GM23338 (cell line): Measurements from ENCODE around the gene WSCD1. TPM values are rescaled to one million over a fixed set of nuclear protein-coding genes. Genes with fewer than 3 reads are reported as not detected.
A peak's percentile ranks its signal among the peaks of the same experiment; 100 is the strongest.

Source experiments
- ATAC-seq: fragments of 200-7000 bp; cut with Tn5 transposase; 3 replicates; pipeline ENCODE4 v1.9.1; 2020
- DNase-seq: peaks from one replicate; pipeline ENCODE4 v3.0.0-alpha.2; 2015; ENCODE audit warnings: low spot score
- H2AFZ ChIP-seq: fragments of 200-600 bp; sonication (generic); 2 replicates; pipeline ENCODE4 v1.8.0; 2016; ENCODE audit warnings: antibody characterized with exemption, mild to moderate bottlenecking, moderate library complexity
- H3F3A ChIP-seq: fragments of 200-600 bp; sonication (generic); replicated peaks from 2 replicates; pipeline ENCODE4 v1.8.0; 2017; ENCODE audit warnings: antibody characterized with exemption, mixed run types, low read depth
- H3K27ac ChIP-seq: fragments of 200-600 bp; sonication (generic); 2 replicates; pipeline ENCODE4 v1.6.1; 2016; ENCODE audit warnings: low read depth
- H3K27me3 ChIP-seq: fragments of 200-600 bp; sonication (generic); 2 replicates; pipeline ENCODE4 v1.8.0; 2016; ENCODE audit warnings: mild to moderate bottlenecking, mixed run types, moderate library complexity; ENCODE audit not compliant: insufficient read depth
- H3K36me3 ChIP-seq: fragments of 200-600 bp; sonication (generic); 2 replicates; pipeline ENCODE4 v1.8.0; 2016; ENCODE audit warnings: mild to moderate bottlenecking; ENCODE audit not compliant: insufficient read depth
- H3K4me1 ChIP-seq: fragments of 200-600 bp; sonication (generic); 2 replicates; pipeline ENCODE4 v1.8.0; 2016; ENCODE audit warnings: mild to moderate bottlenecking, moderate library complexity; ENCODE audit not compliant: insufficient read depth
- H3K4me2 ChIP-seq: fragments of 200-600 bp; sonication (generic); 2 replicates; pipeline ENCODE4 v1.7.1; 2017; ENCODE audit warnings: mixed run types
- H3K4me3 ChIP-seq: fragments of 200-600 bp; sonication (generic); 2 replicates; pipeline ENCODE4 v1.6.1; 2016; ENCODE audit warnings: mixed run types
- H3K79me2 ChIP-seq: fragments of 200-600 bp; sonication (generic); replicated peaks from 2 replicates; pipeline ENCODE4 v1.8.0; 2017; ENCODE audit warnings: mild to moderate bottlenecking; ENCODE audit not compliant: insufficient read depth
- H3K9me2 ChIP-seq: fragments of 200-600 bp; sonication (generic); 2 replicates; pipeline ENCODE4 v1.8.0; 2017; ENCODE audit not compliant: insufficient read depth
- H4K20me1 ChIP-seq: fragments of 200-600 bp; sonication (generic); replicated peaks from 2 replicates; pipeline ENCODE4 v1.8.0; 2017; ENCODE audit warnings: mild to moderate bottlenecking; ENCODE audit not compliant: insufficient read depth
- H3K27ac Mint-ChIP-seq: 2 replicates; pipeline ENCODE4 v1.8.0; 2020; ENCODE audit warnings: inconsistent platforms, mild to moderate bottlenecking, moderate library complexity, mixed read lengths
- H3K27me3 Mint-ChIP-seq: 3 replicates; pipeline ENCODE4 v1.8.0; 2022; ENCODE audit warnings: low read depth, mild to moderate bottlenecking, moderate library complexity, mixed read lengths, inconsistent platforms; ENCODE audit not compliant: insufficient read depth, poor library complexity
- H3K36me3 Mint-ChIP-seq: 3 replicates; pipeline ENCODE4 v1.8.0; 2021; ENCODE audit warnings: low read depth, mild to moderate bottlenecking, inconsistent platforms, moderate library complexity, mixed read lengths
- H3K4me1 Mint-ChIP-seq: 3 replicates; pipeline ENCODE4 v1.8.0; 2020; ENCODE audit warnings: mild to moderate bottlenecking, inconsistent platforms, mixed read lengths
- H3K4me3 Mint-ChIP-seq: 3 replicates; pipeline ENCODE4 v1.8.0; 2021; ENCODE audit warnings: moderate library complexity, mild to moderate bottlenecking, inconsistent platforms, mixed read lengths
- H3K9me3 Mint-ChIP-seq: 3 replicates; pipeline ENCODE4 v1.8.0; 2020; ENCODE audit warnings: moderate library complexity, mild to moderate bottlenecking, inconsistent platforms, mixed read lengths
- ETS1 ChIP-seq: IDR thresholded peaks from 2 replicates; pipeline ENCODE4 v1.6.1; 2016; ENCODE audit warnings: antibody characterized with exemption
- EZH2 ChIP-seq: fragments of 200-600 bp; sonication (generic); IDR thresholded peaks from one replicate; pipeline ENCODE4 v1.8.0; 2017; ENCODE audit warnings: antibody characterized with exemption, mild to moderate bottlenecking, low read depth; ENCODE audit not compliant: unreplicated experiment
- EZH2phosphoT487 ChIP-seq: fragments of 200-600 bp; sonication (generic); IDR thresholded peaks from one replicate; pipeline ENCODE4 v1.8.1; 2018; ENCODE audit warnings: antibody characterized with exemption; ENCODE audit not compliant: unreplicated experiment
- NANOG ChIP-seq: IDR thresholded peaks from 2 replicates; pipeline ENCODE4 v1.6.1; 2016; ENCODE audit warnings: antibody characterized with exemption, borderline replicate concordance
- POLR2AphosphoS5 ChIP-seq: IDR thresholded peaks from 2 replicates; pipeline ENCODE4 v1.6.1; 2016; ENCODE audit warnings: antibody characterized with exemption, low read depth
- REST ChIP-seq: IDR thresholded peaks from one replicate; pipeline ENCODE4 v1.6.1; 2018; ENCODE audit warnings: antibody characterized with exemption; ENCODE audit not compliant: unreplicated experiment
- STAT1 ChIP-seq: IDR thresholded peaks from one replicate; pipeline ENCODE4 v1.6.1; 2016; ENCODE audit warnings: antibody characterized with exemption; ENCODE audit not compliant: unreplicated experiment
- polyA plus RNA-seq: library from polyadenylated mRNA; unstranded; fragments of >200 nt; fragmentation: Nextera tagmentation; extraction: Ambion mirVana; gene quantifications from 2 replicates; pipeline ENCODE4 v1.2.1, GENCODE V29; 2016
- total RNA-seq: library from RNA; depleted of rRNA; stranded (reverse); fragments of >200 nt; shearing (Covaris generic); gene quantifications from 2 replicates; pipeline ENCODE4 v1.2.3, GENCODE V29; 2014
- TF ChIP-seq, protein P1 (sequence below): fragments of 250-450 bp; sonication (Bioruptor Pico); IDR thresholded peaks from 2 replicates; pipeline ENCODE4 v1.5.0; 2020; ENCODE audit warnings: mild to moderate bottlenecking, moderate library complexity

Gene WSCD1
- total and polyA plus RNA-seq, 2 experiments from 2014 or later = 6.1 to 38.9 TPM

- Histone ChIP-seq H3F3A (no peaks in the 10 kb centered on the region), H4K20me1 (no peaks in the 10 kb centered on the region), H2AFZ (no peak overlapping the region), H3K79me2 (no peaks in the 10 kb centered on the region), H3K4me2 (no peak overlapping the region), H3K27ac (no peak overlapping the region), H3K27me3 (no peaks in the 10 kb centered on the region), H3K4me1 (peaks cover 12% of the 10 kb centered on the region; the same call in 1 of the 2 replicates), H3K36me3 (no peaks in the 10 kb centered on the region), H3K4me3 (no peak overlapping the region), H3K9me2 (no peaks in the 10 kb centered on the region)
- no peak overlapping the region for H3K4me3 Mint-ChIP-seq
- H3K27me3 Mint-ChIP-seq = peaks cover 4% of the 10 kb centered on the region
- ATAC-seq = no peak
- H3K4me1 Mint-ChIP-seq = peaks cover 16% of the 10 kb centered on the region
- H3K36me3 Mint-ChIP-seq = peaks cover 62% of the 10 kb centered on the region
- H3K27ac Mint-ChIP-seq = 0 out of 2 replicates have a peak overlapping the region, but pooled peaks have one; percentile 57
- no peaks in the 10 kb centered on the region; the same call in 2 of the 3 replicates for H3K9me3 Mint-ChIP-seq
- DNase-seq = no peak
- TF ChIP-seq NANOG = no peak
- no peak for TF ChIP-seq STAT1
- TF ChIP-seq EZH2 = no peak
- no peak for TF ChIP-seq ETS1
- TF ChIP-seq POLR2AphosphoS5 = no peak
- TF ChIP-seq REST = no peak
These were observed 24.7 kb downstream of the WSCD1 start for GRCh38 chr17:6094926-6095325.

GRCh38 chr17:6095501-6095900, 25.3 kb downstream of the WSCD1 start:
- no peak overlapping the region for H2AFZ ChIP-seq
- H3K4me1 ChIP-seq = peaks cover 13% of the 10 kb centered on the region; the same call in 1 of the 2 replicates
- DNase-seq (no peak), ATAC-seq (no peak)
- no peaks in the 10 kb centered on the region for H3F3A ChIP-seq
- no peak overlapping the region for H3K4me3 Mint-ChIP-seq
- H3K27ac Mint-ChIP-seq = no peak overlapping the region; the same call in 1 of the 2 replicates
- H3K4me3 ChIP-seq = no peak overlapping the region
- no peaks in the 10 kb centered on the region for H4K20me1 ChIP-seq
- H3K9me2 ChIP-seq = no peaks in the 10 kb centered on the region
- no peaks in the 10 kb centered on the region for H3K36me3 ChIP-seq
- TF ChIP-seq, protein P1, sequence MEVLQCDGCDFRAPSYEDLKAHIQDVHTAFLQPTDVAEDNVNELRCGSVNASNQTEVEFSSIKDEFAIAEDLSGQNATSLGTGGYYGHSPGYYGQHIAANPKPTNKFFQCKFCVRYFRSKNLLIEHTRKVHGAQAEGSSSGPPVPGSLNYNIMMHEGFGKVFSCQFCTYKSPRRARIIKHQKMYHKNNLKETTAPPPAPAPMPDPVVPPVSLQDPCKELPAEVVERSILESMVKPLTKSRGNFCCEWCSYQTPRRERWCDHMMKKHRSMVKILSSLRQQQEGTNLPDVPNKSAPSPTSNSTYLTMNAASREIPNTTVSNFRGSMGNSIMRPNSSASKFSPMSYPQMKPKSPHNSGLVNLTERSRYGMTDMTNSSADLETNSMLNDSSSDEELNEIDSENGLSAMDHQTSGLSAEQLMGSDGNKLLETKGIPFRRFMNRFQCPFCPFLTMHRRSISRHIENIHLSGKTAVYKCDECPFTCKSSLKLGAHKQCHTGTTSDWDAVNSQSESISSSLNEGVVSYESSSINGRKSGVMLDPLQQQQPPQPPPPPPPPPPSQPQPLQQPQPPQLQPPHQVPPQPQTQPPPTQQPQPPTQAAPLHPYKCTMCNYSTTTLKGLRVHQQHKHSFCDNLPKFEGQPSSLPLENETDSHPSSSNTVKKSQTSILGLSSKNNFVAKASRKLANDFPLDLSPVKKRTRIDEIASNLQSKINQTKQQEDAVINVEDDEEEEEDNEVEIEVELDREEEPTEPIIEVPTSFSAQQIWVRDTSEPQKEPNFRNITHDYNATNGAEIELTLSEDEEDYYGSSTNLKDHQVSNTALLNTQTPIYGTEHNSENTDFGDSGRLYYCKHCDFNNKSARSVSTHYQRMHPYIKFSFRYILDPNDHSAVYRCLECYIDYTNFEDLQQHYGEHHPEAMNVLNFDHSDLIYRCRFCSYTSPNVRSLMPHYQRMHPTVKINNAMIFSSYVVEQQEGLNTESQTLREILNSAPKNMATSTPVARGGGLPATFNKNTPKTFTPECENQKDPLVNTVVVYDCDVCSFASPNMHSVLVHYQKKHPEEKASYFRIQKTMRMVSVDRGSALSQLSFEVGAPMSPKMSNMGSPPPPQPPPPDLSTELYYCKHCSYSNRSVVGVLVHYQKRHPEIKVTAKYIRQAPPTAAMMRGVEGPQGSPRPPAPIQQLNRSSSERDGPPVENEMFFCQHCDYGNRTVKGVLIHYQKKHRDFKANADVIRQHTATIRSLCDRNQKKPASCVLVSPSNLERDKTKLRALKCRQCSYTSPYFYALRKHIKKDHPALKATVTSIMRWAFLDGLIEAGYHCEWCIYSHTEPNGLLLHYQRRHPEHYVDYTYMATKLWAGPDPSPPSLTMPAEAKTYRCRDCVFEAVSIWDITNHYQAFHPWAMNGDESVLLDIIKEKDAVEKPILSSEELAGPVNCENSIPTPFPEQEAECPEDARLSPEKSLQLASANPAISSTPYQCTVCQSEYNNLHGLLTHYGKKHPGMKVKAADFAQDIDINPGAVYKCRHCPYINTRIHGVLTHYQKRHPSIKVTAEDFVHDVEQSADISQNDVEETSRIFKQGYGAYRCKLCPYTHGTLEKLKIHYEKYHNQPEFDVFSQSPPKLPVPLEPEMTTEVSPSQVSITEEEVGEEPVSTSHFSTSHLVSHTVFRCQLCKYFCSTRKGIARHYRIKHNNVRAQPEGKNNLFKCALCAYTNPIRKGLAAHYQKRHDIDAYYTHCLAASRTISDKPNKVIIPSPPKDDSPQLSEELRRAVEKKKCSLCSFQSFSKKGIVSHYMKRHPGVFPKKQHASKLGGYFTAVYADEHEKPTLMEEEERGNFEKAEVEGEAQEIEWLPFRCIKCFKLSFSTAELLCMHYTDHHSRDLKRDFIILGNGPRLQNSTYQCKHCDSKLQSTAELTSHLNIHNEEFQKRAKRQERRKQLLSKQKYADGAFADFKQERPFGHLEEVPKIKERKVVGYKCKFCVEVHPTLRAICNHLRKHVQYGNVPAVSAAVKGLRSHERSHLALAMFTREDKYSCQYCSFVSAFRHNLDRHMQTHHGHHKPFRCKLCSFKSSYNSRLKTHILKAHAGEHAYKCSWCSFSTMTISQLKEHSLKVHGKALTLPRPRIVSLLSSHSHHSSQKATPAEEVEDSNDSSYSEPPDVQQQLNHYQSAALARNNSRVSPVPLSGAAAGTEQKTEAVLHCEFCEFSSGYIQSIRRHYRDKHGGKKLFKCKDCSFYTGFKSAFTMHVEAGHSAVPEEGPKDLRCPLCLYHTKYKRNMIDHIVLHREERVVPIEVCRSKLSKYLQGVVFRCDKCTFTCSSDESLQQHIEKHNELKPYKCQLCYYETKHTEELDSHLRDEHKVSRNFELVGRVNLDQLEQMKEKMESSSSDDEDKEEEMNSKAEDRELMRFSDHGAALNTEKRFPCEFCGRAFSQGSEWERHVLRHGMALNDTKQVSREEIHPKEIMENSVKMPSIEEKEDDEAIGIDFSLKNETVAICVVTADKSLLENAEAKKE (CRISPR knock-in tag) = no peak
- no peak for TF ChIP-seq EZH2phosphoT487
- H3K4me1 Mint-ChIP-seq = peaks cover 20% of the 10 kb centered on the region
- H3K36me3 Mint-ChIP-seq = peaks cover 65% of the 10 kb centered on the region
- H3K27ac ChIP-seq = no peak overlapping the region
- peaks cover 4% of the 10 kb centered on the region for H3K27me3 Mint-ChIP-seq
- H3K79me2 ChIP-seq = no peaks in the 10 kb centered on the region
- H3K9me3 Mint-ChIP-seq = no peaks in the 10 kb centered on the region; the same call in 2 of the 3 replicates
- no peaks in the 10 kb centered on the region for H3K27me3 ChIP-seq
- H3K4me2 ChIP-seq = no peak overlapping the region
